SJSA1 (cell line): ENCODE data around the gene DEUP1. TPM values are rescaled to one million over a fixed set of nuclear protein-coding genes. Genes with fewer than 3 reads are reported as not detected.

Experiments
- DNase-seq, 2 experiments: peaks; one replicate each; pipeline ENCODE4 v3.0.0-alpha.2; 2015 to 2020; ENCODE audit warnings: low spot score in 2 of 2, low read depth in 1 of 2
- H3K27ac ChIP-seq: fragments of 250-450 bp; sonication (Bioruptor Pico); 2 replicates; pipeline ENCODE4 v1.5.1; 2020; ENCODE audit warnings: mild to moderate bottlenecking, moderate library complexity
- H3K27me3 ChIP-seq: fragments of 250-450 bp; sonication (Bioruptor Pico); replicated peaks from 2 replicates; pipeline ENCODE4 v1.5.1; 2020; ENCODE audit warnings: mild to moderate bottlenecking, moderate library complexity
- H3K36me3 ChIP-seq: fragments of 250-450 bp; sonication (Bioruptor Pico); 2 replicates; pipeline ENCODE4 v1.5.1; 2020; ENCODE audit warnings: mild to moderate bottlenecking
- H3K4me1 ChIP-seq: fragments of 250-450 bp; sonication (Bioruptor Pico); replicated peaks from 2 replicates; pipeline ENCODE4 v1.6.1; 2021; ENCODE audit warnings: mild to moderate bottlenecking
- H3K4me3 ChIP-seq: fragments of 250-450 bp; sonication (Bioruptor Pico); 2 replicates; pipeline ENCODE4 v1.5.1; 2020; ENCODE audit warnings: mild to moderate bottlenecking
- H3K9me3 ChIP-seq: fragments of 250-450 bp; sonication (Bioruptor Pico); replicated peaks from 2 replicates; pipeline ENCODE4 v1.5.1; 2020; ENCODE audit warnings: mild to moderate bottlenecking
- total RNA-seq: library from RNA; depleted of rRNA; stranded (reverse); fragments of >200 nt; shearing (Covaris generic); gene quantifications from 2 replicates; pipeline ENCODE4 v1.2.3, GENCODE V29; 2014

Gene DEUP1
- total RNA-seq, 1 experiment from 2014 or later, result not detected

- Histone ChIP-seq H3K36me3 (no peaks in the 10 kb centered on the region), H3K9me3 (no peaks in the 10 kb centered on the region), H3K27me3 (no peaks in the 10 kb centered on the region), H3K4me1 (no peaks in the 10 kb centered on the region), H3K27ac (no peak overlapping the region), H3K4me3 (no peak overlapping the region)
- DNase-seq, result no peak
These were observed 8.3 kb upstream of the DEUP1 start for GRCh38 chr11:93322207-93322606.

- Histone ChIP-seq H3K27me3 (no peaks in the 10 kb centered on the region), H3K36me3 (no peaks in the 10 kb centered on the region), H3K27ac (no peak overlapping the region), H3K4me3 (no peak overlapping the region), H3K9me3 (no peaks in the 10 kb centered on the region), H3K4me1 (no peaks in the 10 kb centered on the region)
- no peak for DNase-seq
These were observed 6.8 kb upstream of the DEUP1 start for GRCh38 chr11:93323747-93324146.

- Histone ChIP-seq H3K36me3 (no peaks in the 10 kb centered on the region), H3K4me1 (no peaks in the 10 kb centered on the region), H3K27me3 (no peaks in the 10 kb centered on the region), H3K9me3 (no peaks in the 10 kb centered on the region), H3K4me3 (no peak overlapping the region), H3K27ac (no peak overlapping the region)
- no peak for DNase-seq
These were observed 6.0 kb upstream of the DEUP1 start for GRCh38 chr11:93324500-93324899.

- no peak overlapping the region for H3K4me3 ChIP-seq
- H3K9me3 ChIP-seq, result no peaks in the 10 kb centered on the region
- H3K27me3 ChIP-seq, result no peaks in the 10 kb centered on the region
- DNase-seq, result no peak
- H3K27ac ChIP-seq, result no peak overlapping the region
- H3K4me1 ChIP-seq, result no peaks in the 10 kb centered on the region
- H3K36me3 ChIP-seq, result no peaks in the 10 kb centered on the region
These were observed 3.9 kb upstream of the DEUP1 start for GRCh38 chr11:93326681-93327080.

GRCh38 chr11:93329936-93330445, 551 bp upstream of the DEUP1 start:
- no peaks in the 10 kb centered on the region for H3K9me3 ChIP-seq
- H3K36me3 ChIP-seq, result no peaks in the 10 kb centered on the region
- no peak overlapping the region for H3K4me3 ChIP-seq
- H3K27me3 ChIP-seq, result no peaks in the 10 kb centered on the region
- H3K27ac ChIP-seq, result no peak overlapping the region
- no peak for DNase-seq
- H3K4me1 ChIP-seq, result no peaks in the 10 kb centered on the region

- Histone ChIP-seq H3K27ac (no peak overlapping the region), H3K27me3 (no peaks in the 10 kb centered on the region), H3K36me3 (no peaks in the 10 kb centered on the region), H3K9me3 (no peaks in the 10 kb centered on the region), H3K4me3 (no peak overlapping the region), H3K4me1 (no peaks in the 10 kb centered on the region)
- no peak for DNase-seq
These were observed 9.7 kb downstream of the DEUP1 start for GRCh38 chr11:93340223-93340622.

GRCh38 chr11:93344855-93345333, 14.4 kb downstream of the DEUP1 start:
- Histone ChIP-seq H3K36me3 (no peaks in the 10 kb centered on the region), H3K27me3 (no peaks in the 10 kb centered on the region), H3K4me1 (no peaks in the 10 kb centered on the region), H3K9me3 (no peaks in the 10 kb centered on the region), H3K4me3 (no peak overlapping the region), H3K27ac (no peak overlapping the region)
- no peak for DNase-seq

GRCh38 chr11:93348930-93349329, 18.4 kb downstream of the DEUP1 start:
- H3K36me3 ChIP-seq, result no peaks in the 10 kb centered on the region
- no peak overlapping the region for H3K27ac ChIP-seq
- no peak for DNase-seq
- H3K27me3 ChIP-seq, result no peaks in the 10 kb centered on the region
- no peaks in the 10 kb centered on the region for H3K9me3 ChIP-seq
- H3K4me1 ChIP-seq, result no peaks in the 10 kb centered on the region
- H3K4me3 ChIP-seq, result no peak overlapping the region

- no peaks in the 10 kb centered on the region for H3K4me1 ChIP-seq
- no peaks in the 10 kb centered on the region for H3K27me3 ChIP-seq
- no peak overlapping the region for H3K27ac ChIP-seq
- no peak overlapping the region for H3K4me3 ChIP-seq
- no peak for DNase-seq
- no peaks in the 10 kb centered on the region for H3K36me3 ChIP-seq
- H3K9me3 ChIP-seq, result no peaks in the 10 kb centered on the region
These were observed 20.3 kb downstream of the DEUP1 start for GRCh38 chr11:93350835-93351234.

GRCh38 chr11:93359396-93359795, 28.9 kb downstream of the DEUP1 start:
- no peak for DNase-seq
- no peaks in the 10 kb centered on the region for H3K4me1 ChIP-seq
- H3K27ac ChIP-seq, result no peak overlapping the region
- H3K27me3 ChIP-seq, result no peaks in the 10 kb centered on the region
- no peaks in the 10 kb centered on the region for H3K36me3 ChIP-seq
- no peaks in the 10 kb centered on the region for H3K9me3 ChIP-seq
- no peak overlapping the region for H3K4me3 ChIP-seq

GRCh38 chr11:93361435-93361834, 30.9 kb downstream of the DEUP1 start:
- no peaks in the 10 kb centered on the region for H3K36me3 ChIP-seq
- no peak overlapping the region for H3K27ac ChIP-seq
- H3K27me3 ChIP-seq, result no peaks in the 10 kb centered on the region
- H3K9me3 ChIP-seq, result no peaks in the 10 kb centered on the region
- H3K4me1 ChIP-seq, result no peaks in the 10 kb centered on the region
- H3K4me3 ChIP-seq, result no peak overlapping the region
- DNase-seq, result no peak

GRCh38 chr11:93368022-93368421, 37.5 kb downstream of the DEUP1 start:
- Histone ChIP-seq H3K36me3 (no peaks in the 10 kb centered on the region), H3K4me3 (no peak overlapping the region), H3K9me3 (no peaks in the 10 kb centered on the region), H3K27me3 (no peaks in the 10 kb centered on the region), H3K27ac (no peak overlapping the region), H3K4me1 (no peaks in the 10 kb centered on the region)
- no peak for DNase-seq

GRCh38 chr11:93370260-93370659, 39.7 kb downstream of the DEUP1 start:
- Histone ChIP-seq H3K9me3 (no peaks in the 10 kb centered on the region), H3K4me3 (no peak overlapping the region), H3K27ac (no peak overlapping the region), H3K4me1 (no peaks in the 10 kb centered on the region), H3K36me3 (no peaks in the 10 kb centered on the region), H3K27me3 (no peaks in the 10 kb centered on the region)
- no peak for DNase-seq

GRCh38 chr11:93389737-93390136, 59.2 kb downstream of the DEUP1 start:
- Histone ChIP-seq H3K4me1 (no peaks in the 10 kb centered on the region), H3K9me3 (no peaks in the 10 kb centered on the region), H3K4me3 (no peak overlapping the region), H3K27me3 (no peaks in the 10 kb centered on the region), H3K36me3 (no peaks in the 10 kb centered on the region), H3K27ac (no peak overlapping the region)
- no peak for DNase-seq

GRCh38 chr11:93392867-93393266, 62.3 kb downstream of the DEUP1 start:
- Histone ChIP-seq H3K36me3 (no peaks in the 10 kb centered on the region), H3K27me3 (no peaks in the 10 kb centered on the region), H3K4me1 (no peaks in the 10 kb centered on the region), H3K4me3 (no peak overlapping the region), H3K9me3 (no peaks in the 10 kb centered on the region), H3K27ac (no peak overlapping the region)
- DNase-seq, result no peak
